GM23338 (cell line): Measurements from ENCODE around the gene S1PR2.

Experiments
- EZH2 ChIP-seq: fragments of 200-600 bp; sonication (generic); IDR thresholded peaks from one replicate; pipeline ENCODE4 v1.8.0; 2017; ENCODE audit warnings: antibody characterized with exemption, mild to moderate bottlenecking, low read depth; ENCODE audit not compliant: unreplicated experiment
- EZH2phosphoT487 ChIP-seq: fragments of 200-600 bp; sonication (generic); IDR thresholded peaks from one replicate; pipeline ENCODE4 v1.8.1; 2018; ENCODE audit warnings: antibody characterized with exemption; ENCODE audit not compliant: unreplicated experiment
- JUNB ChIP-seq: IDR thresholded peaks from one replicate; pipeline ENCODE4 v1.6.1; 2016; ENCODE audit warnings: antibody characterized with exemption; ENCODE audit not compliant: unreplicated experiment
- POLR2AphosphoS5 ChIP-seq: IDR thresholded peaks from 2 replicates; pipeline ENCODE4 v1.6.1; 2016; ENCODE audit warnings: antibody characterized with exemption, low read depth
- ZNF114 ChIP-seq: fragments of 250-450 bp; sonication (Bioruptor Pico); IDR thresholded peaks from 2 replicates; pipeline ENCODE4 v1.5.0; 2020; ENCODE audit warnings: mild to moderate bottlenecking, moderate library complexity
- TF ChIP-seq, protein P1 (sequence below), 2 experiments: fragments of 200-600 bp in 1 of 2; sonication (generic) in 1 of 2; conservative IDR thresholded peaks; 2 replicates each; pipeline versions ENCODE4 v1.5.1 to v1.6.1; 2016 to 2017; ENCODE audit warnings: antibody characterized with exemption in 2 of 2, low read depth in 2 of 2, mild to moderate bottlenecking in 2 of 2, moderate library complexity in 1 of 2
- TF ChIP-seq, protein P2 (sequence below): IDR thresholded peaks from one replicate; pipeline ENCODE4 v1.6.1; 2018; ENCODE audit warnings: antibody characterized with exemption; ENCODE audit not compliant: unreplicated experiment

DNA sequence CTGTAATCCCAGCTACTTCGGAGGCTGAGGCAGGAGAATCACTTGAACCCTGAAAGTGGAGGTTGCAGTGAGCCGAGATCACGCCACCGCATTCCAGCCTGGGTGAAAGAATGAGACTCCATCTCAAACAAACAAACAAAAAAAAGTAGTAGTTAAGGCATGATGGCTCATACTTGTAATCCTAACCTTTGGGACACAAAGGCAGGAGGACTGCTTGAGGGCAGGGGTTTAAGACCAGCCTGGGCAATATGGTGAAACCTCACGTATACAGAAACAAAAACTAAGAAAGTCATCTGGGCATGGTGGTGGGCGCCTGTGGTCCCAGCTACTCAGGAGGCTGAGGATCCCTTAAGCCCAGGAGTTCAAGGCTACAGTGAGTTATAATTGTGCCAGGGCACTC, 38.2 kb downstream of the S1PR2 start:
- TF ChIP-seq, protein P1, sequence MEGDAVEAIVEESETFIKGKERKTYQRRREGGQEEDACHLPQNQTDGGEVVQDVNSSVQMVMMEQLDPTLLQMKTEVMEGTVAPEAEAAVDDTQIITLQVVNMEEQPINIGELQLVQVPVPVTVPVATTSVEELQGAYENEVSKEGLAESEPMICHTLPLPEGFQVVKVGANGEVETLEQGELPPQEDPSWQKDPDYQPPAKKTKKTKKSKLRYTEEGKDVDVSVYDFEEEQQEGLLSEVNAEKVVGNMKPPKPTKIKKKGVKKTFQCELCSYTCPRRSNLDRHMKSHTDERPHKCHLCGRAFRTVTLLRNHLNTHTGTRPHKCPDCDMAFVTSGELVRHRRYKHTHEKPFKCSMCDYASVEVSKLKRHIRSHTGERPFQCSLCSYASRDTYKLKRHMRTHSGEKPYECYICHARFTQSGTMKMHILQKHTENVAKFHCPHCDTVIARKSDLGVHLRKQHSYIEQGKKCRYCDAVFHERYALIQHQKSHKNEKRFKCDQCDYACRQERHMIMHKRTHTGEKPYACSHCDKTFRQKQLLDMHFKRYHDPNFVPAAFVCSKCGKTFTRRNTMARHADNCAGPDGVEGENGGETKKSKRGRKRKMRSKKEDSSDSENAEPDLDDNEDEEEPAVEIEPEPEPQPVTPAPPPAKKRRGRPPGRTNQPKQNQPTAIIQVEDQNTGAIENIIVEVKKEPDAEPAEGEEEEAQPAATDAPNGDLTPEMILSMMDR (conservative IDR thresholded peaks at IDR 0.05; ENCODE audit: low read depth in 2 of 2): no peak
- TF ChIP-seq, protein P2, sequence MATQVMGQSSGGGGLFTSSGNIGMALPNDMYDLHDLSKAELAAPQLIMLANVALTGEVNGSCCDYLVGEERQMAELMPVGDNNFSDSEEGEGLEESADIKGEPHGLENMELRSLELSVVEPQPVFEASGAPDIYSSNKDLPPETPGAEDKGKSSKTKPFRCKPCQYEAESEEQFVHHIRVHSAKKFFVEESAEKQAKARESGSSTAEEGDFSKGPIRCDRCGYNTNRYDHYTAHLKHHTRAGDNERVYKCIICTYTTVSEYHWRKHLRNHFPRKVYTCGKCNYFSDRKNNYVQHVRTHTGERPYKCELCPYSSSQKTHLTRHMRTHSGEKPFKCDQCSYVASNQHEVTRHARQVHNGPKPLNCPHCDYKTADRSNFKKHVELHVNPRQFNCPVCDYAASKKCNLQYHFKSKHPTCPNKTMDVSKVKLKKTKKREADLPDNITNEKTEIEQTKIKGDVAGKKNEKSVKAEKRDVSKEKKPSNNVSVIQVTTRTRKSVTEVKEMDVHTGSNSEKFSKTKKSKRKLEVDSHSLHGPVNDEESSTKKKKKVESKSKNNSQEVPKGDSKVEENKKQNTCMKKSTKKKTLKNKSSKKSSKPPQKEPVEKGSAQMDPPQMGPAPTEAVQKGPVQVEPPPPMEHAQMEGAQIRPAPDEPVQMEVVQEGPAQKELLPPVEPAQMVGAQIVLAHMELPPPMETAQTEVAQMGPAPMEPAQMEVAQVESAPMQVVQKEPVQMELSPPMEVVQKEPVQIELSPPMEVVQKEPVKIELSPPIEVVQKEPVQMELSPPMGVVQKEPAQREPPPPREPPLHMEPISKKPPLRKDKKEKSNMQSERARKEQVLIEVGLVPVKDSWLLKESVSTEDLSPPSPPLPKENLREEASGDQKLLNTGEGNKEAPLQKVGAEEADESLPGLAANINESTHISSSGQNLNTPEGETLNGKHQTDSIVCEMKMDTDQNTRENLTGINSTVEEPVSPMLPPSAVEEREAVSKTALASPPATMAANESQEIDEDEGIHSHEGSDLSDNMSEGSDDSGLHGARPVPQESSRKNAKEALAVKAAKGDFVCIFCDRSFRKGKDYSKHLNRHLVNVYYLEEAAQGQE: no peak
- TF ChIP-seq POLR2AphosphoS5 (no peak), EZH2phosphoT487 (no peak), JUNB (no peak), EZH2 (no peak), ZNF114 (CRISPR knock-in tag) (no peak)
